ENCODE results near the gene HMCN1. TPM values are rescaled to one million over a fixed set of nuclear protein-coding genes. Genes with fewer than 3 reads are reported as not detected.
A peak's percentile ranks its signal among the peaks of the same experiment; 100 is the strongest.

The HMCN1 gene
- total RNA-seq, 4 donors from 2014 or later = 11.6 to 95.9 (median 78.6) TPM

- no peak for TF ChIP-seq POLR2AphosphoS5 (IDR thresholded peaks at IDR 0.05)
- TF ChIP-seq CTCF (IDR thresholded peaks at IDR 0.05) = no peak
- no peak for TF ChIP-seq POLR2A (IDR thresholded peaks at IDR 0.05)
- TF ChIP-seq EP300 (IDR thresholded peaks at IDR 0.05) = no peak
- Histone ChIP-seq H3K27me3 (no peaks in the 10 kb centered on the region), H3K4me3 (no peak overlapping the region), H3K4me1 (peaks cover 6 to 73% (median 10%) of the 10 kb centered on the region in 3 donors), H3K27ac (peak overlapping the region in 1 of 4 donors; percentile 57), H3K9me3 (no peaks in the 10 kb centered on the region), H3K36me3 (peaks cover 6 to 41% of the 10 kb centered on the region in 2 donors)
- 80 to 100% methylated on average over 1 of the region's 1 CpG for WGBS, 2 donors (ENCODE audit: low coverage in 1 of 2)
- no peak for ATAC-seq
Observed at GRCh38 chr1:186142159-186142558, 408.0 kb downstream of the HMCN1 start.

- Histone ChIP-seq H3K27ac (peak overlapping the region in 2 of 4 donors; percentile 31 to 57), H3K27me3 (no peaks in the 10 kb centered on the region), H3K36me3 (peaks cover 4 to 39% of the 10 kb centered on the region in 2 donors), H3K9me3 (no peaks in the 10 kb centered on the region), H3K4me3 (no peak overlapping the region), H3K4me1 (peaks cover 6 to 73% (median 10%) of the 10 kb centered on the region in 3 donors)
- no peak for ATAC-seq
- TF ChIP-seq CTCF (IDR thresholded peaks at IDR 0.05) = no peak
- no peak for TF ChIP-seq EP300 (IDR thresholded peaks at IDR 0.05)
- TF ChIP-seq POLR2AphosphoS5 (IDR thresholded peaks at IDR 0.05) = no peak
- TF ChIP-seq POLR2A (IDR thresholded peaks at IDR 0.05) = no peak
Observed at GRCh38 chr1:186142916-186143315, 408.7 kb downstream of the HMCN1 start.

GRCh38 chr1:186143481-186143880 is 409.3 kb downstream of the HMCN1 start:
- Histone ChIP-seq H3K36me3 (peaks cover 0 to 34% of the 10 kb centered on the region in 2 donors), H3K4me3 (no peak overlapping the region), H3K9me3 (no peaks in the 10 kb centered on the region), H3K27ac (peak overlapping the region in 2 of 4 donors; percentile 31 to 57), H3K4me1 (peaks cover 6 to 70% (median 10%) of the 10 kb centered on the region in 3 donors), H3K27me3 (no peaks in the 10 kb centered on the region)
- TF ChIP-seq EP300 (IDR thresholded peaks at IDR 0.05) = no peak
- no peak for TF ChIP-seq POLR2A (IDR thresholded peaks at IDR 0.05)
- TF ChIP-seq POLR2AphosphoS5 (IDR thresholded peaks at IDR 0.05) = no peak
- TF ChIP-seq CTCF (IDR thresholded peaks at IDR 0.05) = no peak
- ATAC-seq = no peak

- H3K4me3 ChIP-seq = no peak overlapping the region
- 80 to 100% methylated on average over 2 to 3 of the region's 5 CpGs for WGBS, 2 donors (ENCODE audit: low coverage in 1 of 2)
- no peak overlapping the region for H3K27ac ChIP-seq
- H3K27me3 ChIP-seq = no peaks in the 10 kb centered on the region
- peaks cover 0 to 40% of the 10 kb centered on the region in 2 donors for H3K36me3 ChIP-seq
- ATAC-seq = no peak
- TF ChIP-seq POLR2AphosphoS5 (IDR thresholded peaks at IDR 0.05) (no peak), POLR2A (IDR thresholded peaks at IDR 0.05) (no peak), CTCF (IDR thresholded peaks at IDR 0.05) (no peak), EP300 (IDR thresholded peaks at IDR 0.05) (no peak)
- H3K4me1 ChIP-seq = peaks cover 6 to 59% (median 6%) of the 10 kb centered on the region in 3 donors
- no peaks in the 10 kb centered on the region for H3K9me3 ChIP-seq
Observed at GRCh38 chr1:186144505-186144904, 410.3 kb downstream of the HMCN1 start.

GRCh38 chr1:186146974-186147373 is 412.8 kb downstream of the HMCN1 start:
- no peak for TF ChIP-seq POLR2A (IDR thresholded peaks at IDR 0.05)
- no peak for TF ChIP-seq CTCF (IDR thresholded peaks at IDR 0.05)
- TF ChIP-seq EP300 (IDR thresholded peaks at IDR 0.05) = no peak
- no peak for TF ChIP-seq POLR2AphosphoS5 (IDR thresholded peaks at IDR 0.05)
- WGBS, 2 donors (ENCODE audit: low coverage in 1 of 2) = 97 to 100% methylated on average over 2 of the region's 2 CpGs

More at GRCh38 chr1:186146974-186147373, 412.8 kb downstream of the HMCN1 start:
- peaks cover 0 to 41% (median 6%) of the 10 kb centered on the region in 3 donors for H3K4me1 ChIP-seq
- peaks cover 0 to 40% of the 10 kb centered on the region in 2 donors for H3K36me3 ChIP-seq
- no peaks in the 10 kb centered on the region for H3K9me3 ChIP-seq
- ATAC-seq = no peak
- H3K27ac ChIP-seq = no peak overlapping the region
- H3K4me3 ChIP-seq = no peak overlapping the region
- H3K27me3 ChIP-seq = no peaks in the 10 kb centered on the region
